Esophagus mucosa (tissue), 1 donor: Measurements from ENCODE around the gene GP5. TPM values are rescaled to one million over a fixed set of nuclear protein-coding genes. Genes with fewer than 3 reads are reported as not detected.

Experiments used
- ATAC-seq: fragments of 200-7000 bp; cut with Tn5 transposase; one replicate; pipeline ENCODE4 v1.9.1; 2020
- total RNA-seq: library from RNA; stranded (reverse); gene quantifications from one replicate; pipeline ENCODE4 v1.2.4, GENCODE V29; 2023
- donor health status: DM: yes; HTN: yes; CAD: no.

GP5 gene, protein sequence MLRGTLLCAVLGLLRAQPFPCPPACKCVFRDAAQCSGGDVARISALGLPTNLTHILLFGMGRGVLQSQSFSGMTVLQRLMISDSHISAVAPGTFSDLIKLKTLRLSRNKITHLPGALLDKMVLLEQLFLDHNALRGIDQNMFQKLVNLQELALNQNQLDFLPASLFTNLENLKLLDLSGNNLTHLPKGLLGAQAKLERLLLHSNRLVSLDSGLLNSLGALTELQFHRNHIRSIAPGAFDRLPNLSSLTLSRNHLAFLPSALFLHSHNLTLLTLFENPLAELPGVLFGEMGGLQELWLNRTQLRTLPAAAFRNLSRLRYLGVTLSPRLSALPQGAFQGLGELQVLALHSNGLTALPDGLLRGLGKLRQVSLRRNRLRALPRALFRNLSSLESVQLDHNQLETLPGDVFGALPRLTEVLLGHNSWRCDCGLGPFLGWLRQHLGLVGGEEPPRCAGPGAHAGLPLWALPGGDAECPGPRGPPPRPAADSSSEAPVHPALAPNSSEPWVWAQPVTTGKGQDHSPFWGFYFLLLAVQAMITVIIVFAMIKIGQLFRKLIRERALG
- 0.08 TPM for total RNA-seq

- ATAC-seq = no peak
Measured at GRCh38 chr3:194399166-194399565, at the start of gene GP5. Gene GP5, minus strand, starts transcription at chr3:194399266. Its CDS starts 984 bp downstream, at chr3:194398282.

DNA sequence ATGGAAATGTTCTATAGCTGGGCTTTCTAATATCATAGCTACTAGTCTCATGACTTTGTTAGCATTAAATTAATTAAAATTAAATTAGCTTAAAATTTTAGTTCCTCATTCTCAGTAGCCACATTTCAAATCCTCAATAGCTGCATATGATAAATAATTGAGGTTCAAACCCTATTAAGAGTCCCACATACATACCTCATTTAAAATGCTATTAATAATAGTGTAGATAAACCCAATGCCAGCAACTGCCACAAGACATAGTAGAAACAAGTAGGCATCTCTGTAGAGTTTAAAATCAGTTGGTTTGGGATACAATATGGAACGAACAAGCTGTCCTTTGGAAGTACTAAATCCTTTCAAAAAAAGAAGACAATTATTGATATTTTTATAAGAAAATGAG, 48.6 kb upstream of the GP5 start:
- no peak for ATAC-seq

GRCh38 chr3:194447161-194447560, 48.1 kb upstream of the GP5 start:
- no peak for ATAC-seq

DNA sequence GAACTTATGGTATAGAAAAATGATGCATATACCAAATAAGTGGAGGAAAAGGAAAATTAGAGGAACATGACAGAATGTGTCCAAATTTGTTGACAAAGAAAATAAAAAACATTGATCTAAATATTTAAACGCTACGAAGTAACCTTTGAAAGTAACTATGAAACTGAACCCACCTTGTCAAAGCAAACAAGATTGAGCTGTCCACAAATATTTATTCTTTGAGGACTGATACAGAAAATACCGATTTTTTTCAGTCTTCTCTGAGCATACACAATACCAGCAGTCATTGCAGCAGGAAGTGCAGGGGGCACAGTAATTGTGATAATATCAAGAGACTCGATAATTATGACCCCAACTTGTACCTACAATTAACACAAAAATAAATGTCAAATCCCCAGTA, 47.7 kb upstream of the GP5 start:
- ATAC-seq = no peak

- ATAC-seq = no peak
Measured at GRCh38 chr3:194446172-194446571, 47.1 kb upstream of the GP5 start.

GRCh38 chr3:194443901-194444300, 44.8 kb upstream of the GP5 start:
- no peak for ATAC-seq

DNA sequence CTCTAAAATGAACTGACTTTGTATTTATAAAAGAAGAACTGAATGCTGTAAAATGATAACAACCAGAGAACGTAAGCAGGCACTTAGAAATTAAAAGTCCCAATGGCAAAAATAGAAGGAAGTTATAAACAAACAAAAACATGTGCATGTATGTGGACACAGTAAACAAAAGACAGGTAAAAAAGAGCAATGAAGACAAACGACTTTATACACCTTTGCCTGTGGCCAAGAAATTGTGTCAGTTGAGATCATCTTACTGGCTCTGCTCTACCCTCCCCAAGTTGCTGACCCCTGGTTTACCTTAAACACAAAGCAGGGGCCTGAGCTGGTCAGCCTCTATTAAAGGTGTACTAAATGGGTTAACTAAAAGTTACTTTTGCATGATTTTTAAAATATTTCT, 41.7 kb upstream of the GP5 start:
- no peak for ATAC-seq

DNA sequence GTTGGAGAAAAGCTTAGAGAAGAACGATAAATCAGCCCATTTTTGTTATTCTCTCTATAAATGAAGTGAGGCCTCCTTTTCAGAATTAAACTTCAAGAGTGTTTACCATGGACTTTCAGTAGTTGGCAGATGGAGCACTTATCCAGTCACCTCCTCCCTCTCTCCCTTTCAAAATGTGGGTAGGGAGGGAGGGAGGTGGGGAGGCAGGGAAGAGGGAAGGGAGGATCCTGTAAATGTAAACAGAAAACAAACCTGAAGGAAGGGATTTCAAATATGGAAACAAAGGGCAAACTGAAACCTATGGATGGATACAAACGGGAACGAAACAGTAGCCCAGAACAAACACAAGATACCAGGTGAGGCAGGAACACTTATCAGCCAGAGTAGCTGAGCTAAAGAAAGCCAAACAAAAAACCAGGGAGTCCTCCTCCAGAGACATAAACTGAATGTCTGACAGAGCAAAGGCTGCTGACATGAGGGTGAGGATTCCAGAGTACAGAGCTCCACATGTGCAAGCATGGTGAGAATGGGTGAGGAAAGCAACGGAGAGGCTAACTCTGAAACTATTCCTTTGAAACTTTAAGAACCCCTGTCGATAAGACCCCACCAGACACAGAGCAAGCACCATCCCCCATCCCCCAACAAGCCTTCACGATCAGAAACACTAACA, 41.0 kb upstream of the GP5 start:
- no peak for ATAC-seq

- no peak for ATAC-seq
Measured at GRCh38 chr3:194434503-194434902, 35.4 kb upstream of the GP5 start.

DNA sequence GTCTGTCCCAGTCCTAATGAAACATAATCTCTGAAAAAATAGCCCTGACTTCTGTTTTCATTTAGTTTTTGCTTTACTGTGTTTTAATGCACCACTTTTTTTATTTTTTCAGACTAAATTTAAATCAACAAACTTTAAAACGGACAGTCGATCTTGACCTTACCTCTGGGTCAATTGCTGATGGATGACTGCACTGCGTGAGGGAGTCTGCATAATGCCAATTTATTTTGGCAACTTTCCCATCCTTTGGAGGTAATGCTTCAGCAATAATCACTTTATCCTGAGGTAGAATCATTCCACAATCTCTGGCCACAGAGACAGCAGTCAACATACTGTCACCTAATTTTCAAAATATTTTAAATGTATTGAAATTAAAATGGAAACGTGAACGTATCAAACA, 32.5 kb upstream of the GP5 start:
- ATAC-seq = no peak

DNA sequence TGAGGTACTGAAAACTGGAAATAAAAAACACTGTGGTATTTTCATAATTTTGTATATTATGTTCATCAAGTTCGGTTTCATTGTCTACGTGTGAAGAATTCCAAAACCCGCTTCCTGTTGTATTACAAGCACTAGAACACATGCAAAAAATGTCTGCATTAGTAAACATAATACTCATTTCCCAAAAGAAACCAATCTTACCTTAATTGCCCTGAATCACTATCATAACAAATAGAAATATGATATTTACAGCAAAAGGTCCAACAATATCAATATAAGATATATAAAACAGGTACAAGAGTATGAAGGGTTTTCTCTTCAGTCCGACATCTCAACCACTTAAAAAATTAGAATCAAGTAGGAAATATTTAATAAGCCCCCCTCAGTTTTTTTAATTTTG, 26.3 kb upstream of the GP5 start:
- ATAC-seq = no peak

GRCh38 chr3:194424953-194425352, 25.9 kb upstream of the GP5 start:
- no peak for ATAC-seq

DNA sequence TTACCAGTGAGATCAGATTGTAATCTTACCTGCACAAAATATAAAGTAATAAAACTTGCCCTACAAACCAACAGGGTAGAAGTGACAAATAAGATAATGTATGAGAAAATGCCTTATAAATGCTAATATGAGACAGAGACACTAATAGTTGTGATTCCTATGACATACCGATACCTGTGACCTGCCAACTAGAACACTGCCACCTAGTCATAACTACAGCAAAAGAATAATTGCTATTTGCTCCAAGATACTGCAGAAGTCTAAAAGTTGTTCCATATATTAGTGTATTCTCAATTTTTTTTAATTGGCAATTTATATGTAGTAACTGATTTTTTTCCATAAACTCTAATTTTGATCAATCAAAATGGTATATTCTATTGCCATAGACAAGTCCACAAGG, 25.3 kb upstream of the GP5 start:
- no peak for ATAC-seq

- ATAC-seq = no peak
Measured at GRCh38 chr3:194423317-194423716, 24.3 kb upstream of the GP5 start.

GRCh38 chr3:194422188-194422587, 23.1 kb upstream of the GP5 start:
- no peak for ATAC-seq

DNA sequence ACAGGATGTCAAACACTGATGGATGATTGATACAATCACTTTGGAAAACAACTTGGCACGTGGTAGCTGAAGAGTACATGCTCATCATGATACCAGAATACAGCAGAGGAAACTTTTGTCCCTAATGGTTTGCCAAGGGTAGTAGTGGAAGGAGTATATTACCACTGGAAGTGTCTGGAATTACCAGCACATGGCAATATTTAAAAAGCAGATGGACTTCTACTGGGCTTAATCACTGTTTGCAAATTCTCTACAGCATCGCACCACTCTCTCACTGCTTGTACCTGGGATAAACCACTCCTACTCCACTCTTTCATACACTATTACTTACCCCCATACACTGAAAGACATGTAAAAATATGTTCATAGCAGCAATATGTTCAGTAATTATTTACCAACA, 19.6 kb upstream of the GP5 start:
- no peak for ATAC-seq

- ATAC-seq = peak; percentile 37
Measured at GRCh38 chr3:194407423-194407822, 8.4 kb upstream of the GP5 start.

- no peak for ATAC-seq
Measured at GRCh38 chr3:194405766-194406165, 6.7 kb upstream of the GP5 start.

DNA sequence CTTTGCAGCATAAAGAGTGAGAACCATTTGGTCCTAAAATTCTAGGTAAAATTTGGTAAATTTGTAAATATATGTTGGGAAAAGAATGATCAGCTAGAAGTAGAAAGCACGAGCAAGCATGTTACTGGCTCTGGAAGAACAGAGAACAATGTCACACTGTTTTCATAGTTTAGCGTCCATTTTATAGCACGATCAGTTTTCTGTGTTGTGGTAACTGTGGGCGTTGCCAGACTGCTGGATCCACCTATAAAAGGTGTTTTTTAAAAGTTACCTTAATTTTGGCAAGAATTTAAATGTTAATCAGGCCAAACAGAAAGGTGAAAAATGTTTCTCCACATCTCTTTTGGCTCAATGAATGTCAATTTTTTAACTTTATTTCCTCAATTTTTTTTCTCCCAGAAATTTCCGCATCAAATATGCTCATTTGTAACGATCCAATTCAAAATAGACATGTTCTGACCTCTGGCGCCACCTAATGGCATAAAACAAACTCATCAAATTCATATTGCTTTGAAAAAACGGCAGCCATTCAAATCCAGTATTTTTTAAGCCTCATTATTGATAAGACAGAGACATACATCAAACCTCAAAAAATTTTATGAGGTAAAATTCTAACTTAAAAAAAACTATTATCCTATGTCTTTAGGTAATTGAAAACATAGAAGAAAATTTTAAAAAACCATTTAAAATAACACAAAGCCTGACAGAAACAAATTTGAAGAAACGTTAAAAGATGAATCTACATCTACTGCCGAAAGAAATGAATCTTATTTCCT, 5.5 kb upstream of the GP5 start:
- no peak for ATAC-seq

GRCh38 chr3:194401868-194402329, 2.8 kb upstream of the GP5 start:
- no peak for ATAC-seq

DNA sequence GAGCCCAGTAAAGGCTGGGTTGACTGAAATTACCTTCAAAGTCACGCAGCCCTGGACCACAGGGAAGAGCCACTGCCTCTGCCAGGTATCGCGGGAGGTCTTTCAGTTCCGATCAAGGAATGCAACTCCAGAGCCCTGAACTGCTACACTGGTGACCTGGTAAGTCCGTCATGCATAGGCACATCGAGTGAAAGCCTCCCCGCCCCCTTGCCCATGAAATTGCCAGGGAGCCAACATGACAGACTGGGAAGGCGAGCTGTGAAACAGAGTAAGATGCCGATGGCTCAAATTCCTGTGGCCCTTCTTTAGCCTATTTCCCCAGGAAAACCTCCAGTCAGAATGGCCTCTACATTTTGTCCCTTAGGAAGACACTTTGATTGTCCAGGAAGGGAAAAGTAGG, 2.3 kb upstream of the GP5 start:
- ATAC-seq = no peak

DNA sequence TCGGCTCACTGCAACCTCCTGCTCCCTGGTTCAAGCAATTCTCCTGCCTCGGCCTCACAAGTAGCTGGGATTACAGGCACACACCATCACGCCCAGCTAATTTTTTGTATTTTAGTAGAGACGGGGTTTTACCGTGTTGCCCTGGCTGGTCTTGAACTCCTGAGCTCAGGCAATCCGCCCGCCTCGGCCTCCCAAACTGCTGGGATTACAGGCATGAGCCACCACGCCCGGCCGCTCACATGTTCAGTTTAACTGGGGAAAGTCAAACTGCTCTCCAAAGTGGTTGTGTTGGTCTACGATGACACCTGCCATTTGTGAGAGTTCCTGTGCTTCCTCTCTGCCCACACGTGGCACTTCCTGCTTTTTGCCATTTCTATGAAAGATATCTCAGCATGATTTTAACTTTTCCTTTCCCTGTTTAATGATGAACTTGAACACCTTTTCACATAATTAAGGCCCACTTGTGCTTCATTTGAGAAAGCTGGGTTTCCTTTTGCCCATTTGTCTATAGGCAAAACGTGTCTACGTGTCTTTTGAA, 877 bp upstream of the GP5 start:
- no peak for ATAC-seq
